ENCODE results near the gene MSL2. TPM values are rescaled to one million over a fixed set of nuclear protein-coding genes. Genes with fewer than 3 reads are reported as not detected.

The MSL2 gene
- polyA plus RNA-seq, 1 donor (not counting 4 experiments of a cell fraction or from before 2014, with no cell fraction given): 9.5 TPM

DNA sequence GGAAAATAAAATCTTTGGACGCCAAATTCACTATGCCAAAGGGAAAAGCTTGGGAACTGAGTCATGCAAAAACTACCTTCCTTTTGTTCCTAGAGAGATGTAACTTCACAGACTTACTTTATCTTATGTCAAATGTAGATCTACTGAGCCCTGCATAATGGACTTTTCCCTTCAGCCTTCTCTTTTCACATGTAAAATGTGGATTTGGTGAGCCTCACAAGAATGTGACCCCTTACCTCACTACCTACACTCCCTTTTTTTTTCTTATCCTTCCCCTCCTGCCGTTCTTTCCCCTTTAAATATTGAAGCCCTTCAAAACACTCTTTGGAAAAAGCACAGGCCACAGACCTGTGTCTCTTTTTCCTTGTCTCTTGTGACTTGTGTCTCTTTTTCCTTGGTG lies 40.0 kb upstream of the MSL2 start:
- dilution Hi-C loops (cut with MboI; ENCODE audit: extremely low pct_ligation_motif_present, low sequenced_read_pairs): no loop called here
- Histone ChIP-seq H3K4me3 (ENCODE audit: control insufficient read depth in 2 of 3, extremely low read depth in 1 of 3, insufficient read depth in 2 of 3, low read depth in 1 of 3, low read length in 3 of 3) (no peak overlapping the region), H3K27me3 (ENCODE audit: control insufficient read depth, extremely low read depth, insufficient read depth, low read length) (peaks cover 3% of the 10 kb centered on the region), H3K79me2 (ENCODE audit: control insufficient read depth, insufficient read depth, low read length) (no peaks in the 10 kb centered on the region), H3K27ac (ENCODE audit: control insufficient read depth, insufficient read depth, low read length) (no peak overlapping the region), H4K20me1 (ENCODE audit: control insufficient read depth, extremely low read depth, insufficient read depth, low read length) (no peaks in the 10 kb centered on the region), H3K4me1 (ENCODE audit: control insufficient read depth, extremely low read depth, insufficient read depth, low read length) (no peaks in the 10 kb centered on the region), H3K36me3 (ENCODE audit: control insufficient read depth in 2 of 2, extremely low read depth in 1 of 2, insufficient read depth in 2 of 2, low read length in 2 of 2) (no peaks in the 10 kb centered on the region), H3K9me3 (ENCODE audit: control insufficient read depth, low read depth, low read length) (no peaks in the 10 kb centered on the region), H2AFZ (ENCODE audit: control insufficient read depth, low read length) (no peak overlapping the region), H3K9me1 (ENCODE audit: control insufficient read depth, extremely low read depth, insufficient read depth, low read length) (no peaks in the 10 kb centered on the region), H3K4me2 (ENCODE audit: control insufficient read depth, extremely low read depth, insufficient read depth, low read depth, low read length) (no peak overlapping the region), H3K9ac (ENCODE audit: control insufficient read depth, extremely low read depth, insufficient read depth, low read length) (no peak overlapping the region)
- DNase-seq (ENCODE audit: low read depth, low spot score) (no peak), FAIRE-seq (no peak)
- no peak for TF ChIP-seq EZH2 (IDR thresholded peaks at IDR 0.05; ENCODE audit: low read length)
- TF ChIP-seq, protein P1, sequence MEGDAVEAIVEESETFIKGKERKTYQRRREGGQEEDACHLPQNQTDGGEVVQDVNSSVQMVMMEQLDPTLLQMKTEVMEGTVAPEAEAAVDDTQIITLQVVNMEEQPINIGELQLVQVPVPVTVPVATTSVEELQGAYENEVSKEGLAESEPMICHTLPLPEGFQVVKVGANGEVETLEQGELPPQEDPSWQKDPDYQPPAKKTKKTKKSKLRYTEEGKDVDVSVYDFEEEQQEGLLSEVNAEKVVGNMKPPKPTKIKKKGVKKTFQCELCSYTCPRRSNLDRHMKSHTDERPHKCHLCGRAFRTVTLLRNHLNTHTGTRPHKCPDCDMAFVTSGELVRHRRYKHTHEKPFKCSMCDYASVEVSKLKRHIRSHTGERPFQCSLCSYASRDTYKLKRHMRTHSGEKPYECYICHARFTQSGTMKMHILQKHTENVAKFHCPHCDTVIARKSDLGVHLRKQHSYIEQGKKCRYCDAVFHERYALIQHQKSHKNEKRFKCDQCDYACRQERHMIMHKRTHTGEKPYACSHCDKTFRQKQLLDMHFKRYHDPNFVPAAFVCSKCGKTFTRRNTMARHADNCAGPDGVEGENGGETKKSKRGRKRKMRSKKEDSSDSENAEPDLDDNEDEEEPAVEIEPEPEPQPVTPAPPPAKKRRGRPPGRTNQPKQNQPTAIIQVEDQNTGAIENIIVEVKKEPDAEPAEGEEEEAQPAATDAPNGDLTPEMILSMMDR (optimal IDR thresholded peaks at IDR 0.05 in 1 of 3, IDR thresholded peaks at IDR 0.05 in 1 of 3, conservative IDR thresholded peaks at IDR 0.05 in 1 of 3; ENCODE audit: extremely low read depth in 1 of 3, insufficient read depth in 2 of 3, low read length in 3 of 3): no peak

DNA sequence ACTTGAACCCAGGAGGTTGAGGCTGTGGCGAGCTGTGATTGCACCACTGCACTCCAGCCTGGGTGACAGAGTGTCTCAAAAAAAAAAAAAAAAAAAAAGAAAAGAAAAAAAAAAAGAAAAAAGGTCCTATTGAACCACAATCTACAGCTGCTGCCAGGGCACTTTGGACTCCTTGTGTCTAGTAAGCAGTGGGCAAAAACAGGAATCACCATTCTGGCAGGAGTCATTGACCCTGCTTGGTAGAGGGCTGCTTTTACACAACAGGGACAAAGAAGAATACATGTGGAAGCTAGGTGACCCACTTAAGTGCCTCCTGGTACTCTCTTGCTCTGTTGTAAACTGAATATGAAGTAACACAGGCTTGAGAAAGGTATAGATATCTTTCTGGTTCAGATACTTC lies 39.4 kb upstream of the MSL2 start:
- no peak overlapping the region for H3K9ac ChIP-seq (ENCODE audit: control insufficient read depth, extremely low read depth, insufficient read depth, low read length)
- no peak overlapping the region for H3K4me3 ChIP-seq (ENCODE audit: control insufficient read depth in 2 of 3, extremely low read depth in 1 of 3, insufficient read depth in 2 of 3, low read depth in 1 of 3, low read length in 3 of 3)
- H3K36me3 ChIP-seq (ENCODE audit: control insufficient read depth in 2 of 2, extremely low read depth in 1 of 2, insufficient read depth in 2 of 2, low read length in 2 of 2): no peaks in the 10 kb centered on the region
- dilution Hi-C loops (cut with MboI; ENCODE audit: extremely low pct_ligation_motif_present, low sequenced_read_pairs): no loop called here
- no peaks in the 10 kb centered on the region for H3K9me1 ChIP-seq (ENCODE audit: control insufficient read depth, extremely low read depth, insufficient read depth, low read length)
- H3K4me2 ChIP-seq (ENCODE audit: control insufficient read depth, extremely low read depth, insufficient read depth, low read depth, low read length): no peak overlapping the region
- DNase-seq (ENCODE audit: low read depth, low spot score) (no peak), FAIRE-seq (no peak)
- no peaks in the 10 kb centered on the region for H4K20me1 ChIP-seq (ENCODE audit: control insufficient read depth, extremely low read depth, insufficient read depth, low read length)
- no peak overlapping the region for H2AFZ ChIP-seq (ENCODE audit: control insufficient read depth, low read length)
- H3K79me2 ChIP-seq (ENCODE audit: control insufficient read depth, insufficient read depth, low read length): no peaks in the 10 kb centered on the region
- no peak for TF ChIP-seq EZH2 (IDR thresholded peaks at IDR 0.05; ENCODE audit: low read length)
- TF ChIP-seq, protein P1 (optimal IDR thresholded peaks at IDR 0.05 in 1 of 3, IDR thresholded peaks at IDR 0.05 in 1 of 3, conservative IDR thresholded peaks at IDR 0.05 in 1 of 3; ENCODE audit: extremely low read depth in 1 of 3, insufficient read depth in 2 of 3, low read length in 3 of 3): no peak
- H3K4me1 ChIP-seq (ENCODE audit: control insufficient read depth, extremely low read depth, insufficient read depth, low read length): no peaks in the 10 kb centered on the region
- H3K27ac ChIP-seq (ENCODE audit: control insufficient read depth, insufficient read depth, low read length): no peak overlapping the region
- peaks cover 3% of the 10 kb centered on the region for H3K27me3 ChIP-seq (ENCODE audit: control insufficient read depth, extremely low read depth, insufficient read depth, low read length)
- no peaks in the 10 kb centered on the region for H3K9me3 ChIP-seq (ENCODE audit: control insufficient read depth, low read depth, low read length)

All from keratinocyte (primary cell).